HCT116 (cell line): ENCODE data around the gene AKAP12. TPM values are rescaled to one million over a fixed set of nuclear protein-coding genes. Genes with fewer than 3 reads are reported as not detected.
"Not testable (repeated sequence)": the region's sequence is repeated elsewhere in the genome, so short reads cannot be mapped to it uniquely, and the experiment has no call there.

ENCODE experiments used
- ATAC-seq: fragments of 200-7000 bp; cut with Tn5 transposase; 2 replicates; pipeline ENCODE4 v1.9.1; 2020; ENCODE audit warnings: mild to moderate bottlenecking, moderate library complexity
- BruUV-seq: library from RNA; stranded (reverse); fragments of 400-500 nt; replicated peaks from 2 replicates; lab custom pipeline; 2021; lab: Mats Ljungman, UMichigan
- CTCF ChIA-PET: fragments of 300-600 bp; sonication (Branson Sonifier 250); formaldehyde crosslinking; loops from one replicate; lab custom pipeline; 2021; ENCODE audit warnings: antibody characterized with exemption; lab: Charles Lee
- POLR2A ChIA-PET: fragments of 300-600, 350-600 bp; sonication (Branson Sonifier 250); formaldehyde crosslinking; loops from one replicate; lab custom pipeline; 2021; ENCODE audit warnings: antibody characterized with exemption; lab: Charles Lee
- RAD21 ChIA-PET, 2 experiments: fragments of 300-600 bp; sonication (Branson Sonifier 250); formaldehyde crosslinking; loops; one replicate each; lab custom pipeline; 2023; ENCODE audit warnings: low total read pairs in 2 of 2; ENCODE audit not compliant: uncharacterized antibody in 2 of 2, unreplicated experiment in 2 of 2, low non-redundant PET in 1 of 2; lab: Charles Lee
- DNase-seq: peaks from one replicate; pipeline ENCODE4 v3.0.0-alpha.2; 2010; ENCODE audit warnings: low read depth, low spot score
- H2AFZ ChIP-seq: fragments of 200-600 bp; shearing (Covaris generic), sonication (generic); 2 replicates; pipeline ENCODE4 v1.6.1; 2017; ENCODE audit warnings: low read depth, mixed run types, mixed read lengths, antibody characterized with exemption, low read length; ENCODE audit not compliant: poor library complexity, severe bottlenecking
- H3K27ac ChIP-seq: 2 replicates; pipeline ENCODE4 v1.5.1; 2012; ENCODE audit warnings: low read depth, low read length
- H3K27me3 ChIP-seq: fragments of 200-600 bp; sonication (generic); 2 replicates; pipeline ENCODE4 v1.6.1; 2016; ENCODE audit warnings: mixed run types, low read length, mixed read lengths; ENCODE audit not compliant: insufficient read depth
- H3K36me3 ChIP-seq, 2 experiments: fragments of 200-500 bp in 1 of 2; fragments of 200-600 bp in 1 of 2; sonication (Bioruptor generic) in 1 of 2; sonication (generic) in 1 of 2; 2 replicates each; pipeline versions ENCODE4 v1.5.1 to v1.6.1; 2014 to 2016; ENCODE audit warnings: low read length in 2 of 2, inconsistent platforms in 1 of 2, mixed read lengths in 1 of 2, mixed run types in 1 of 2; ENCODE audit not compliant: insufficient read depth in 2 of 2, control insufficient read depth in 1 of 2
- H3K4me1 ChIP-seq, 2 experiments: fragments of 200-600 bp in 1 of 2; sonication (generic) in 1 of 2; 2 replicates each; pipeline versions ENCODE4 v1.5.1 to v1.6.1; 2012 to 2017; ENCODE audit warnings: low read length in 2 of 2, inconsistent platforms in 1 of 2, mild to moderate bottlenecking in 1 of 2, mixed read lengths in 1 of 2, mixed run types in 1 of 2, moderate library complexity in 1 of 2; ENCODE audit not compliant: insufficient read depth in 2 of 2, control insufficient read depth in 1 of 2
- H3K4me2 ChIP-seq: fragments of 200-600 bp; sonication (generic); 2 replicates; pipeline ENCODE4 v1.6.1; 2017; ENCODE audit warnings: mixed run types, low read length, mixed read lengths
- H3K4me3 ChIP-seq, 2 experiments: fragments of 200-600 bp in 1 of 2; sonication (generic) in 1 of 2; replicated peaks in 1 of 2; 2 replicates each; pipeline ENCODE4 v1.5.1; 2011 to 2016; ENCODE audit warnings: low read length in 2 of 2, control low read depth in 1 of 2, low read depth in 1 of 2, mild to moderate bottlenecking in 1 of 2, mixed read lengths in 1 of 2, mixed run types in 1 of 2
- H3K79me2 ChIP-seq: fragments of 200-600 bp; sonication (generic); 2 replicates; pipeline ENCODE4 v1.6.1; 2017; ENCODE audit warnings: mild to moderate bottlenecking, mixed run types, low read length, moderate library complexity, mixed read lengths; ENCODE audit not compliant: insufficient read depth
- H3K9ac ChIP-seq: fragments of 200-600 bp; sonication (generic); 2 replicates; pipeline ENCODE4 v1.6.1; 2016; ENCODE audit warnings: low read length, mixed read lengths
- H3K9me2 ChIP-seq: fragments of 200-600 bp; sonication (generic), shearing (Covaris generic); 2 replicates; pipeline ENCODE4 v1.6.1; 2017; ENCODE audit warnings: mixed run types, mild to moderate bottlenecking, moderate library complexity; ENCODE audit not compliant: insufficient read depth
- H3K9me3 ChIP-seq, 2 experiments: fragments of 200-500 bp in 1 of 2; fragments of 200-600 bp in 1 of 2; sonication (Bioruptor generic) in 1 of 2; sonication (generic) in 1 of 2; 2 replicates each; pipeline ENCODE4 v1.6.1; 2014 to 2017; ENCODE audit warnings: low read length in 2 of 2, mixed read lengths in 2 of 2, inconsistent platforms in 1 of 2, low read depth in 1 of 2, mild to moderate bottlenecking in 1 of 2, mixed run types in 1 of 2, moderate library complexity in 1 of 2; ENCODE audit not compliant: control insufficient read depth in 1 of 2, insufficient read depth in 1 of 2
- H4K20me1 ChIP-seq: fragments of 200-600 bp; sonication (generic), shearing (Covaris generic); 2 replicates; pipeline ENCODE4 v1.6.1; 2017; ENCODE audit warnings: mixed run types, mild to moderate bottlenecking, moderate library complexity; ENCODE audit not compliant: insufficient read depth
- intact Hi-C: fragments of 100-400 bp; cut with micrococcal nuclease; formaldehyde crosslinking; loops from 2 replicates; pipeline ENCODE4 v1.10.0; 2022
- total RNA-seq: library from RNA; stranded (reverse); gene quantifications from one replicate; pipeline ENCODE4 v1.2.1, GENCODE V29; 2021; ENCODE audit not compliant: unreplicated experiment
- TF ChIP-seq, protein P1 (sequence below): IDR thresholded peaks from 2 replicates; pipeline ENCODE4 v1.6.1; 2012; ENCODE audit warnings: low read depth

AKAP12 gene
- total RNA-seq, 1 experiment from 2014 or later: 1,220 TPM

DNA sequence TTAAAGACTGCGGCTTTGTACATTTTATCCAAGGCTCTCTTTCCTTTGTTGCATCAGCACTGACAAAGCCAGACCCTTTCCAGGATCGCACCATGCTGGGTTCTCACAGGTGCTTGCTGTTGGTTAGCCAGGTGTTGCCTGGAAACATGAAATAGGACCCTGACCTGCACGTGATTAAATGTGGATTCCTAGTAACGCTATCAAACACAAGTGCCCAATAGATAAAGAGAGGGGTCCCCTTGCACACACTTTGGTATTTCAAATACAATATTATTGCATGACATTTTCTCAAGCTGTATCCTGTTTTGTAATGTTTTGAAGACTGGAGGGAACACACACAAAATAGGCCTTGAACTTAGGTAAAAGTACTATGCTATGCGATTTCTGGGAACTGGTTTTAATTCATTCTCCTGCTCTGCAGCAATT, 73.3 kb downstream of the AKAP12 start:
- H3K36me3 ChIP-seq: peaks cover 0 to 6% of the 10 kb centered on the region in 2 experiments; a peak in 1 of 4 replicates
- no peaks in the 10 kb centered on the region for H4K20me1 ChIP-seq
- H3K27me3 ChIP-seq: no peaks in the 10 kb centered on the region
- no peak for DNase-seq
- no TSS peak for BruUV-seq
- no peak overlapping the region for H2AFZ ChIP-seq
- no peak overlapping the region for H3K27ac ChIP-seq
- ChIA-PET POLR2A (no interaction called here), RAD21 (no interaction called here), CTCF (no interaction called here)
- no peaks in the 10 kb centered on the region for H3K9me2 ChIP-seq
- H3K4me2 ChIP-seq: no peak overlapping the region
- H3K9me3 ChIP-seq: no peaks in the 10 kb centered on the region
- TF ChIP-seq, protein P1, sequence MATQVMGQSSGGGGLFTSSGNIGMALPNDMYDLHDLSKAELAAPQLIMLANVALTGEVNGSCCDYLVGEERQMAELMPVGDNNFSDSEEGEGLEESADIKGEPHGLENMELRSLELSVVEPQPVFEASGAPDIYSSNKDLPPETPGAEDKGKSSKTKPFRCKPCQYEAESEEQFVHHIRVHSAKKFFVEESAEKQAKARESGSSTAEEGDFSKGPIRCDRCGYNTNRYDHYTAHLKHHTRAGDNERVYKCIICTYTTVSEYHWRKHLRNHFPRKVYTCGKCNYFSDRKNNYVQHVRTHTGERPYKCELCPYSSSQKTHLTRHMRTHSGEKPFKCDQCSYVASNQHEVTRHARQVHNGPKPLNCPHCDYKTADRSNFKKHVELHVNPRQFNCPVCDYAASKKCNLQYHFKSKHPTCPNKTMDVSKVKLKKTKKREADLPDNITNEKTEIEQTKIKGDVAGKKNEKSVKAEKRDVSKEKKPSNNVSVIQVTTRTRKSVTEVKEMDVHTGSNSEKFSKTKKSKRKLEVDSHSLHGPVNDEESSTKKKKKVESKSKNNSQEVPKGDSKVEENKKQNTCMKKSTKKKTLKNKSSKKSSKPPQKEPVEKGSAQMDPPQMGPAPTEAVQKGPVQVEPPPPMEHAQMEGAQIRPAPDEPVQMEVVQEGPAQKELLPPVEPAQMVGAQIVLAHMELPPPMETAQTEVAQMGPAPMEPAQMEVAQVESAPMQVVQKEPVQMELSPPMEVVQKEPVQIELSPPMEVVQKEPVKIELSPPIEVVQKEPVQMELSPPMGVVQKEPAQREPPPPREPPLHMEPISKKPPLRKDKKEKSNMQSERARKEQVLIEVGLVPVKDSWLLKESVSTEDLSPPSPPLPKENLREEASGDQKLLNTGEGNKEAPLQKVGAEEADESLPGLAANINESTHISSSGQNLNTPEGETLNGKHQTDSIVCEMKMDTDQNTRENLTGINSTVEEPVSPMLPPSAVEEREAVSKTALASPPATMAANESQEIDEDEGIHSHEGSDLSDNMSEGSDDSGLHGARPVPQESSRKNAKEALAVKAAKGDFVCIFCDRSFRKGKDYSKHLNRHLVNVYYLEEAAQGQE: no peak
- H3K4me1 ChIP-seq: peaks cover 0 to 33% of the 10 kb centered on the region in 2 experiments; a peak in 1 of 4 replicates
- no peak for ATAC-seq
- no peak overlapping the region for H3K9ac ChIP-seq
- H3K4me3 ChIP-seq: no peak overlapping the region
- intact Hi-C loops: no loop called here
- H3K79me2 ChIP-seq: peaks cover 98% of the 10 kb centered on the region

DNA sequence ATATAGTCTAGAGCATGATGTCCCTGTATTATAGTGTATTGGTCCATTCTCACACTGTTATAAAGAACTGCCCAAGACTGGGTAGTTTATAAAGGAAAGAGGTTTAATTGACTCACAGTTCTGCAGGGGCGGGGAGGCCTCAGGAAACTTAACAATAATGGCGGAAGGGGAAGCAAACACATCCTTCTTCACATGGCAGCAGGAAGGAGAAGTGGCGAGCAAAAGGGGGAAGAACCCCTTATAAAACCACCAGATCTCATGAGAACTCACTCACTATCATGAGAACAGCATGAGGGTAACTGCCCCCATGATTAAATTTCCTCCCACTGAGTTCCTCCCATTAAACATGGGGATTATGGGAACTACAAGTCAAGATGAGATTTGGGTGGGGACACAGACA, 75.9 kb downstream of the AKAP12 start:
- RAD21 ChIA-PET: not testable (repeated sequence)

More for the DNA sequence above, 75.9 kb downstream of the AKAP12 start:
- DNase-seq, H3K27ac ChIP-seq, H3K9me3 ChIP-seq, H3K4me3 ChIP-seq, ATAC-seq, POLR2A ChIA-PET, H3K9me2 ChIP-seq, H3K9ac ChIP-seq, H4K20me1 ChIP-seq, H3K27me3 ChIP-seq, intact Hi-C loops, H3K4me2 ChIP-seq, CTCF ChIA-PET, H2AFZ ChIP-seq, BruUV-seq: not testable (repeated sequence)
- Histone ChIP-seq H3K79me2 (peaks cover 97% of the 10 kb centered on the region), H3K4me1 (peaks cover 0 to 40% of the 10 kb centered on the region in 2 experiments; a peak in 1 of 4 replicates), H3K36me3 (peaks cover 0 to 18% of the 10 kb centered on the region in 2 experiments; a peak in 1 of 4 replicates)
